Mammary epithelial cell (primary cell): ENCODE results near the gene MRPS10.

Experiments used
- CTCF ChIP-seq, 2 donors: IDR thresholded peaks in 1 of 2; conservative IDR thresholded peaks in 1 of 2; 2 replicates each; pipeline ENCODE4 v1.5.1; 2011 to 2012; ENCODE audit warnings: inconsistent platforms in 2 of 2, low read length in 2 of 2, mild to moderate bottlenecking in 2 of 2, control low read depth in 1 of 2, low read depth in 1 of 2; ENCODE audit not compliant: insufficient read depth in 1 of 2; ENCODE audit errors: extremely low read depth in 1 of 2
- EZH2 ChIP-seq: IDR thresholded peaks from 2 replicates; pipeline ENCODE4 v1.6.1; 2012; ENCODE audit warnings: low read length, inconsistent platforms, borderline replicate concordance

- no peak for TF ChIP-seq CTCF (conservative IDR thresholded peaks at IDR 0.05 in 1 of 2, IDR thresholded peaks at IDR 0.05 in 1 of 2; ENCODE audit: extremely low read depth in 1 of 2, insufficient read depth in 1 of 2, low read depth in 1 of 2, low read length in 2 of 2)
- TF ChIP-seq EZH2: no peak
Observed at GRCh38 chr6:42221546-42221945, 3.9 kb upstream of the MRPS10 start.
